ENCODE data around the gene SLC16A13.

- no peak for TF ChIP-seq EZH2 (IDR thresholded peaks at IDR 0.05)
- TF ChIP-seq POLR2AphosphoS5 (IDR thresholded peaks at IDR 0.05; ENCODE audit: borderline replicate concordance, low read depth, low read length): no peak
- no peak for TF ChIP-seq FOXP2 (optimal IDR thresholded peaks at IDR 0.05; ENCODE audit: control extremely low read depth, extremely low read length, insufficient read depth)
Observed at GRCh38 chr17:7074931-7075330, 39.1 kb downstream of the SLC16A13 start.

Data from SK-N-MC (cell line).